BLaER1 treated with 17β-estradiol and CSF1 and Interleukin-3, amounts not matched to agents 10 nM and 100 nM (cell line): ENCODE results near the gene NOVA1.

ENCODE experiments used
- H3K27ac ChIP-seq, 11 experiments: shearing (Covaris generic); formaldehyde crosslinking; 2 replicates each; pipeline ENCODE4 v1.8.1; 2022
- H3K27me3 ChIP-seq, 11 experiments: shearing (Covaris generic); formaldehyde crosslinking; 2 replicates each; pipeline ENCODE4 v1.8.1; 2022
- H3K36me3 ChIP-seq, 11 experiments: shearing (Covaris generic); formaldehyde crosslinking; 2 replicates each; pipeline ENCODE4 v1.8.1; 2022
- H3K4me1 ChIP-seq, 10 experiments: shearing (Covaris generic); formaldehyde crosslinking; 2 replicates each; pipeline ENCODE4 v1.8.1; 2022
- H3K4me2 ChIP-seq, 11 experiments: shearing (Covaris generic); formaldehyde crosslinking; 2 replicates each; pipeline ENCODE4 v1.8.1; 2022
- H3K4me3 ChIP-seq, 10 experiments: shearing (Covaris generic); formaldehyde crosslinking; 2 replicates each; pipeline ENCODE4 v1.8.1; 2022
- H3K9ac ChIP-seq, 11 experiments: shearing (Covaris generic); formaldehyde crosslinking; 2 replicates each; pipeline ENCODE4 v1.8.1; 2022
- H3K9me3 ChIP-seq, 11 experiments: shearing (Covaris generic); formaldehyde crosslinking; replicated peaks in 1 of 11; 2 replicates each; pipeline ENCODE4 v1.8.1; 2022
- H4K20me1 ChIP-seq, 11 experiments: shearing (Covaris generic); formaldehyde crosslinking; 2 replicates each; pipeline ENCODE4 v1.8.1; 2022
- Cebpa-rat ChIP-seq, 11 experiments: shearing (Covaris generic); IDR thresholded peaks; 2 replicates each; pipeline ENCODE4 v1.8.1; 2022

Gene NOVA1

GRCh38 chr14:26427097-26427496, 170.7 kb downstream of the NOVA1 start:
- Histone ChIP-seq H4K20me1 (no peaks in the 10 kb centered on the region), H3K9ac (no peak overlapping the region), H3K4me1 (no peaks in the 10 kb centered on the region), H3K4me3 (no peak overlapping the region), H3K27me3 (no peaks in the 10 kb centered on the region), H3K4me2 (no peak overlapping the region), H3K9me3 (no peaks in the 10 kb centered on the region), H3K27ac (no peak overlapping the region), H3K36me3 (no peaks in the 10 kb centered on the region)
- no peak for TF ChIP-seq Cebpa-rat (IDR thresholded peaks at IDR 0.05)

GRCh38 chr14:26424537-26424936, 173.3 kb downstream of the NOVA1 start:
- Histone ChIP-seq H3K4me2 (no peak overlapping the region), H3K27me3 (no peaks in the 10 kb centered on the region), H3K4me1 (no peaks in the 10 kb centered on the region), H3K36me3 (no peaks in the 10 kb centered on the region), H3K27ac (no peak overlapping the region), H3K4me3 (no peak overlapping the region), H3K9me3 (no peaks in the 10 kb centered on the region), H4K20me1 (no peaks in the 10 kb centered on the region), H3K9ac (no peak overlapping the region)
- no peak for TF ChIP-seq Cebpa-rat (IDR thresholded peaks at IDR 0.05)

GRCh38 chr14:26415618-26416123, 182.2 kb downstream of the NOVA1 start:
- Histone ChIP-seq H3K9me3 (no peaks in the 10 kb centered on the region), H3K9ac (no peak overlapping the region), H3K4me1 (no peaks in the 10 kb centered on the region), H3K27ac (no peak overlapping the region), H3K4me3 (no peak overlapping the region), H3K4me2 (no peak overlapping the region), H3K36me3 (no peaks in the 10 kb centered on the region), H3K27me3 (no peaks in the 10 kb centered on the region), H4K20me1 (no peaks in the 10 kb centered on the region)
- no peak for TF ChIP-seq Cebpa-rat (IDR thresholded peaks at IDR 0.05)

GRCh38 chr14:26414926-26415325, 182.9 kb downstream of the NOVA1 start:
- TF ChIP-seq Cebpa-rat (IDR thresholded peaks at IDR 0.05): no peak

GRCh38 chr14:26414103-26414502, 183.7 kb downstream of the NOVA1 start:
- Histone ChIP-seq H3K36me3 (no peaks in the 10 kb centered on the region), H3K27ac (no peak overlapping the region), H3K4me3 (no peak overlapping the region), H3K27me3 (no peaks in the 10 kb centered on the region), H3K4me1 (no peaks in the 10 kb centered on the region), H3K9ac (no peak overlapping the region), H3K9me3 (no peaks in the 10 kb centered on the region), H3K4me2 (no peak overlapping the region), H4K20me1 (no peaks in the 10 kb centered on the region)
- no peak for TF ChIP-seq Cebpa-rat (IDR thresholded peaks at IDR 0.05)

More at GRCh38 chr14:26414926-26415325, 182.9 kb downstream of the NOVA1 start:
- H3K27ac ChIP-seq: no peak overlapping the region
- H4K20me1 ChIP-seq: no peaks in the 10 kb centered on the region
- H3K4me3 ChIP-seq: no peak overlapping the region
- no peaks in the 10 kb centered on the region for H3K36me3 ChIP-seq
- H3K9ac ChIP-seq: no peak overlapping the region
- H3K4me1 ChIP-seq: no peaks in the 10 kb centered on the region
- H3K27me3 ChIP-seq: no peaks in the 10 kb centered on the region
- H3K4me2 ChIP-seq: no peak overlapping the region
- H3K9me3 ChIP-seq: no peaks in the 10 kb centered on the region

GRCh38 chr14:26412421-26412820, 185.4 kb downstream of the NOVA1 start:
- no peak for TF ChIP-seq Cebpa-rat (IDR thresholded peaks at IDR 0.05)
- Histone ChIP-seq H3K9me3 (no peaks in the 10 kb centered on the region), H4K20me1 (no peaks in the 10 kb centered on the region)

GRCh38 chr14:26410189-26410685, 187.6 kb downstream of the NOVA1 start:
- no peaks in the 10 kb centered on the region for H3K4me1 ChIP-seq
- H3K4me2 ChIP-seq: no peak overlapping the region
- H3K36me3 ChIP-seq: no peaks in the 10 kb centered on the region
- no peaks in the 10 kb centered on the region for H3K9me3 ChIP-seq
- no peaks in the 10 kb centered on the region for H3K27me3 ChIP-seq
- H4K20me1 ChIP-seq: no peaks in the 10 kb centered on the region
- H3K9ac ChIP-seq: no peak overlapping the region
- H3K27ac ChIP-seq: no peak overlapping the region
- no peak for TF ChIP-seq Cebpa-rat (IDR thresholded peaks at IDR 0.05)
- H3K4me3 ChIP-seq: no peak overlapping the region

More at GRCh38 chr14:26412421-26412820, 185.4 kb downstream of the NOVA1 start:
- H3K4me3 ChIP-seq: no peak overlapping the region
- H3K27ac ChIP-seq: no peak overlapping the region
- H3K9ac ChIP-seq: no peak overlapping the region
- no peaks in the 10 kb centered on the region for H3K36me3 ChIP-seq
- no peak overlapping the region for H3K4me2 ChIP-seq
- H3K27me3 ChIP-seq: no peaks in the 10 kb centered on the region
- H3K4me1 ChIP-seq: no peaks in the 10 kb centered on the region

- H3K27ac ChIP-seq: no peak overlapping the region
- H3K4me3 ChIP-seq: no peak overlapping the region
- H3K27me3 ChIP-seq: no peaks in the 10 kb centered on the region
- H3K4me2 ChIP-seq: no peak overlapping the region
- no peaks in the 10 kb centered on the region for H3K9me3 ChIP-seq
- H3K4me1 ChIP-seq: no peaks in the 10 kb centered on the region
- 0 out of 22 replicates have a peak, but pooled peaks cover 0 to 5% (median 0%) of the 10 kb centered on the region in 11 experiments for H4K20me1 ChIP-seq
- no peaks in the 10 kb centered on the region for H3K36me3 ChIP-seq
- no peak for TF ChIP-seq Cebpa-rat (IDR thresholded peaks at IDR 0.05)
- no peak overlapping the region for H3K9ac ChIP-seq
These were observed 192.9 kb downstream of the NOVA1 start for GRCh38 chr14:26404927-26405326.

GRCh38 chr14:26403760-26404159, 194.1 kb downstream of the NOVA1 start:
- no peak overlapping the region for H3K27ac ChIP-seq
- H3K4me1 ChIP-seq: no peaks in the 10 kb centered on the region
- H3K4me2 ChIP-seq: no peak overlapping the region
- 0 out of 22 replicates have a peak, but pooled peaks cover 0 to 5% (median 0%) of the 10 kb centered on the region in 11 experiments for H4K20me1 ChIP-seq
- no peaks in the 10 kb centered on the region for H3K9me3 ChIP-seq
- TF ChIP-seq Cebpa-rat (IDR thresholded peaks at IDR 0.05): no peak
- H3K4me3 ChIP-seq: no peak overlapping the region
- no peaks in the 10 kb centered on the region for H3K27me3 ChIP-seq
- no peak overlapping the region for H3K9ac ChIP-seq
- H3K36me3 ChIP-seq: no peaks in the 10 kb centered on the region

GRCh38 chr14:26402126-26402525, 195.7 kb downstream of the NOVA1 start:
- no peak for TF ChIP-seq Cebpa-rat (IDR thresholded peaks at IDR 0.05)
- 0 out of 22 replicates have a peak, but pooled peaks cover 0 to 5% (median 0%) of the 10 kb centered on the region in 11 experiments for H4K20me1 ChIP-seq
- H3K36me3 ChIP-seq: no peaks in the 10 kb centered on the region
- no peaks in the 10 kb centered on the region for H3K9me3 ChIP-seq
- no peak overlapping the region for H3K4me2 ChIP-seq
- H3K4me1 ChIP-seq: no peaks in the 10 kb centered on the region
- no peak overlapping the region for H3K27ac ChIP-seq
- no peak overlapping the region for H3K4me3 ChIP-seq
- H3K9ac ChIP-seq: no peak overlapping the region
- no peaks in the 10 kb centered on the region for H3K27me3 ChIP-seq
